Hindlimb muscle (tissue), 1 donor: ENCODE results near the gene ANAPC4. TPM values are rescaled to one million over a fixed set of nuclear protein-coding genes. Genes with fewer than 3 reads are reported as not detected.

ENCODE experiments used
- DNase-seq: peaks from one replicate; pipeline ENCODE4 v3.0.0-alpha.2; 2013
- polyA plus RNA-seq: library from polyadenylated mRNA; unstranded; fragments of 120-200 nt; gene quantifications from one replicate; pipeline ENCODE4 v1.2.1, GENCODE V29; 2013; ENCODE audit not compliant: insufficient read length

Gene ANAPC4
- polyA plus RNA-seq, 1 donor = 25.3 TPM

DNA sequence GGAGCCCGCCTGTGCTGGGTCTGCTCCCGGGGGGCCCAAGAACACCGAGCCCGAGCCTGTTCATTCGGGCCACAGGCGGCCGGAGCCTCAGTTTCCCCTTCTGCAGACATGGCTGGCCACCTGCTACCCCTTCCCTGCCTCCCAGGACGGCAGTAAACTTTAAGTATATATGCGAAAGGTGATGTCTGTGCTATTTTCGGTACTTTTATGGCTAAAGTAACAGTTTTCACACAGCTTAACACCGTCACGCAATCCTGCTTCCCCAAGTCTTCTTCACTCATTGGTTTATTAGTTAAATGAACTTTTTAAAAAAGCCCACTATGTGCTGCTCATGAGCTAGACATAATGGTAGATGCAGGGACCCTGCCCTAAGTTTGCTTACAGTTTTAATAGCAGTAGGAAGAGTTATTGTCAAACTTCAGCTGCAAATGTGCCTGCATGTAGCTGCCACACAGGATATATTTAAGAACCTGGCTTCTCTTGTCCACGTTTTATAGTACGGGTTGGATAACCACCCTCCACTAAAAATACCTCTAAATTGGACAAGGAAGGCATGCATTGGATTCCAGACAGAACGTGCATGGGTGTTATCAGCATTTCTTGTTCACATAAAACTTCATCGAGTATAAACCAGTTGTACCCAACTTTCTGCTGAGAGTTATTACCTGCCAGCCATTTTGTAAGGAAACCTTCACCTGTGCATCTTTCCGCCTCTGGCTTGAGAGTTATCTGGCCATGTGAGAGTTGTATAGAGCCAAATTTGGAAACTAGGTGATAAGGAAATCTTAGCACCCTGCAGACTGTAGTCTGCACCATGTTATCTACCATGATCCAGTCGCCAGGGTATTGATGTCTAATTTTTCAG is 741 bp downstream of the ANAPC4 start:
- DNase-seq = peak; percentile 6

- DNase-seq = no peak
Observed at GRCh38 chr4:25378437-25378743, 1.3 kb downstream of the ANAPC4 start.

GRCh38 chr4:25379591-25379990 is 2.5 kb downstream of the ANAPC4 start:
- DNase-seq = no peak

GRCh38 chr4:25383647-25384046 is 6.6 kb downstream of the ANAPC4 start:
- DNase-seq = no peak

DNA sequence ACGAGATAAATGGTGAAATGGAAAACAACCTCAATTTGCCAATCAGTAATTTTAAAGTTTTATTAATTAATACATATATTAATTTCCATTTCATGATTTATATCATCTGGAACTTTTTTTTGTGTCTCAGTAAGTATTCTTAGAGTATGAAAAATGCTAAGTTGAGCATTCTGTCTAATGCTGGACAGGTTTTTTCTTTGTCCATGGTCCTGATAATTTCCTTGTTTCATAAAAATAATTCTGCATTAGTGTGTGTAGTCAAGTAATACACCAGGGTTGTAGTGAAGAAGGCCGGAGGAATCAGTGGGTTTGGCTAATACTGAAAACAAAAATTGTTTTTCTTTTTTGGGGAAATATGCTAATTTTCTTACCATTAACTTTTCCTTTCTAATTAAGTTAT is 9.9 kb downstream of the ANAPC4 start:
- no peak for DNase-seq

DNA sequence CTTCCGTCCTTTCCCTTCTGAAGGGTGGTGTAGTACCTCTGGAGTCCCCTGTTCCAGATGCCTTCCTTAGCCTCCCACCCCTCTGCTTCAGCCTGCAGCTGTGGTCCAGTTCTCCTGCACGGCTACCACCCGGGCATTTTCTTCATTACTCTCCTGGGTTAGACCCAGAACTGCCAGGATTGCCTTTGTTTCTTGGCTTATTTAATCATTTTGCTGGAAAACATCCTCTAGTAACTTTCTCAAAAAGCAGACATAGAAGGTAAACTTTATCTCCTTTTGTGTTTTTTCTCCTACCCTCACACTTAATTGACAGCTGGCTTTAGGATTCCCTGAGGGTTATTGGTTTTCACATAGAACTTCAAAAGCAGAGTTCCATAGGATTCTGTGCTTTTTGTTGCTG is 20.2 kb downstream of the ANAPC4 start:
- DNase-seq = no peak

GRCh38 chr4:25399510-25399909 is 22.4 kb downstream of the ANAPC4 start:
- DNase-seq = no peak

DNA sequence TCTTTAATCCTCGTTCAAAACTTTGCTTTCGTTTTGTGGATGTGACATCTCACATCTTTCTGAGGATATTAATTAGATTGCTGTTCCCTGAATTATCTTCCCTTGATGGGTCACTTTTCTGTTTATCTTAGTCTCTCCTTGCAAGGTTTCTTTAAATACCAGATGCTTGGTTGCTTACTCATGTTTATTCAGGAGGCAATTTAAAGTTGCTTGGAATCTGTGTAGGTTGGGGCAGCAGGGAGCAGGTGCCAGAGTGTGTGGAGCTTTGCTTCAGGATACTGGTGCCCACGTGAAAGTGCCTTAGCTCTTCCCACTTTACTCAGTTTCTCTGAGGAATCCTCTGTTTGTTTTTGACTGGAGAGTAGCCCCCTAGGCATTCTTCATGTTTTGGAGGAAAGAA is 24.0 kb downstream of the ANAPC4 start:
- no peak for DNase-seq

DNA sequence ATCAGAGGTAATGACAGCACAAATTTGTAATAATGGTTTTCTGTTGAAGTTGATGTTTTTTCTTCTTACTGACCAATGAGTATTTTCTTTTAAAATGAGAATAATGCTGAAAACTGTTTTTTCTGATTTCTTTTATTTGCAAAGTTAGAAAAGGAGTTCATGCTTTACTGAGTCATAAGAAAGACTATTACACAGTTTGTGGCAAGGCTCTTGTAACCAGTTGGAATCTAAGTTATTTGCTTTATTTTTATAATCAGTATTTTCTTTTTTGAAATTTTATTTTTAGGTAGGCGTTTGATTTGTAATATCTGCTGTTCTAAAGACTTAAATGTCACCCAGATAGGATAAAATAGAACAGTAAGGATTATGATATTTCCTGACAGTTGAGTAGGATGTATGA is 25.5 kb downstream of the ANAPC4 start:
- DNase-seq = no peak

GRCh38 chr4:25403699-25404098 is 26.6 kb downstream of the ANAPC4 start:
- DNase-seq = no peak

DNA sequence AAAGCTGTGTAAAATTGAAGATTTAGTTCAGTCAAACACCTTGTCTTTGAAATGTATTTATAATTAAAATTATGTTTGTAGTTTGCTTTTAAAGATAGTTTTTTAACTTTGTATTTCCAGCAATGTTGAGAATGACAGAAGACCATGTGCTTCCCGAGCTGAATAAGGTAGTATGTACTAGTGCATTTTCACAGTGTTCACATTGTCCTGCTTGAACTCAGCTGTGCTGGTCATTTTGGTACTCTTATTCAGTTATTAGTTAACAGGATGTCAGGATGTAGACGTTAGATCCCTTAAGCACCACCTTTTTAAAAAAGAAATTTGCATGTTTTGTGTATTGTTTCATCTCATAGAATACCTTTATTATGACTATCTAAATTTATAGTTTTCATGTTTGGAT is 28.4 kb downstream of the ANAPC4 start:
- no peak for DNase-seq

GRCh38 chr4:25406081-25406692 is 29.1 kb downstream of the ANAPC4 start:
- DNase-seq = no peak

DNA sequence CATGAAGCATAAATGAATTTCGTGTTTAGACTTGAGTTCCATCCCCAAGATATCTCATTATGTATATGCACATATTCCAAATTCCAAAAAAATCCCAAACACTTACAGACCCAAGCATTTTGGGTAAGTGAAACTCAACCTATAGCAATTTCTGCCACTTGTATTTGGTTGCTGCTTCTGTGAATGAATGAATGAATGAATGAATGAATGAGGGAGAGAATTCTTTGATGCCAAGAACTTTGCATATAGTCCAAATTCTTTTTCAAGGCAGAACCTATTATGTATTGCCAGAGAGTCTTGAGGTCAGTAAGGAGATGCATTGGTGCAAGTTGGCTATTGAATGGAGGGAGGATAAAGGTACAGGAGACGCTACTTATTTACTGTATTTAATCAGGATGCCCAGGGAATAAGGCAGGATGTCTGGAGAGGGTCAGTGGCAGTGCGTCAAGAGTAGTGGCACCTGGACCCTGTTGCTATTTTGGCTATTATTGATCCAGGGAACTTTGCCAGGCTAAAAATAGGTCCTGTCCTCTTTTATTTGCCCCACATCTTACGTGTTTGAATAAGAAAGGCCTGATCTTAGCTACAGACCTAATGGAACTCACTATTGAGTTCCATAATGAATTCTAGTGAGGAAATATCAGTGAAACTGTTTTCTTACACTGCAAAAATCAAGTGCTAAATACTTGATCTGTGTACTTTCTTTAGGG is 33.9 kb downstream of the ANAPC4 start:
- DNase-seq = no peak

- DNase-seq = no peak
Observed at GRCh38 chr4:25413261-25413660, 36.2 kb downstream of the ANAPC4 start.

- no peak for DNase-seq
Observed at GRCh38 chr4:25417014-25417413, 40.0 kb downstream of the ANAPC4 start.

- no peak for DNase-seq
Observed at GRCh38 chr4:25420931-25421330, 43.9 kb downstream of the ANAPC4 start.

- DNase-seq = no peak
Observed at GRCh38 chr4:25421816-25422525, 44.9 kb downstream of the ANAPC4 start.

DNA sequence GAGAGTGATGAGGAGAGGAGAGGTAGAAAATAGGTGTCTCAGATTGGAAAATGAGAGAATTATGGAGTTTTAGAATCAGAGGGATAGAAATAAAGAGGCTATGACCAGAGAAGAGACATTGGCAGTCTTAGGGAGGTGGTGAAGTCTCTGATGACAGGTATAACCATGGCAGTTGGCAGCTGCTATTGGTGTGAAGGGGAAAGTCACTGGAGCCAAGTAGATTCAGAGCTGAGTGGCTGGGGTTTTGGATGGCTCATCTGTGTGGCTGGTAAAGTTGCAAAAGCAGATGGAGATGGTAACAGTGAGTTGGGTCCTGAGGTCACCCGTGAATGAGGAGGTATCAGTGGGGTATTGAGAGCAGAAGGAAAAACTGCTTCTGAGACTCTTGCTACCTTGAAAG is 46.5 kb downstream of the ANAPC4 start:
- no peak for DNase-seq

- DNase-seq = peak; percentile 26
Observed at GRCh38 chr4:25424539-25425228, 47.6 kb downstream of the ANAPC4 start.

- no peak for DNase-seq
Observed at GRCh38 chr4:25425361-25425760, 48.3 kb downstream of the ANAPC4 start.

DNA sequence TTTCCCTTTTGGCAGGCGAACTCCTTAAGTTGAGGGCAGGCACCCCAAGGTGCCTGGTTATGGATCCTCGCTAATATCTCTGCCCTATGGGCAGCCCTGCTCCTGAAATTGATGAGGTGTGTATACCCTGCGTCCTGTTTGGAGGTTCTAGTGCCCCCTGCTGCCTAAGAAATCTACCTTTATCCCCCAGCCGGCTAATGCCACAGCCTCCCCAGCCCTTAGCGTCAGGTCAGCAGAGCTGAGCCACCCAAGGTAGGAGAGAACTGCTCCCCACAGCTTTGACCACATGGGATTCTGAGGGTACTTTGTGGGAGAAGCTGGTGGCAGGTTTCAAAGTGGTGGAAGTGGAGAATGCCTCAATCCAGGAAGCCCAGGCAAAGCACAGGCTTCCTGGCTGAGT is 50.8 kb downstream of the ANAPC4 start:
- no peak for DNase-seq

GRCh38 chr4:25430630-25431029 is 53.6 kb downstream of the ANAPC4 start:
- DNase-seq = no peak
